Fibroblast of lung (primary cell): Measurements from ENCODE around the gene INHA. TPM values are rescaled to one million over a fixed set of nuclear protein-coding genes. Genes with fewer than 3 reads are reported as not detected.

Experiments used
- DNase-seq, 2 donors: peaks; one replicate each; pipeline versions ENCODE4 v3.0.0 to v3.0.0-alpha.2; 2010; ENCODE audit warnings: low read depth in 2 of 2
- H2AFZ ChIP-seq: 2 replicates; pipeline ENCODE4 v1.5.1; 2012; ENCODE audit warnings: low read length, control low read depth, inconsistent platforms
- H3K27ac ChIP-seq: 2 replicates; pipeline ENCODE4 v1.5.1; 2011; ENCODE audit warnings: low read length, control low read depth; ENCODE audit not compliant: insufficient read depth
- H3K27me3 ChIP-seq: 2 replicates; pipeline ENCODE4 v1.5.1; 2011; ENCODE audit warnings: mild to moderate bottlenecking, low read length; ENCODE audit not compliant: control insufficient read depth, insufficient read depth
- H3K36me3 ChIP-seq: 2 replicates; pipeline ENCODE4 v1.5.1; 2011; ENCODE audit warnings: low read length; ENCODE audit not compliant: control insufficient read depth, insufficient read depth
- H3K4me1 ChIP-seq: 2 replicates; pipeline ENCODE4 v1.5.1; 2011; ENCODE audit warnings: low read length; ENCODE audit not compliant: control insufficient read depth, insufficient read depth; ENCODE audit errors: extremely low read depth
- H3K4me2 ChIP-seq: 2 replicates; pipeline ENCODE4 v1.5.1; 2011; ENCODE audit warnings: low read length, control low read depth; ENCODE audit not compliant: insufficient read depth; ENCODE audit errors: extremely low read depth
- H3K4me3 ChIP-seq, 4 experiments: fragments of 200-600 bp in 1 of 4; sonication (generic) in 1 of 4; replicated peaks in 1 of 4; 2 replicates each; pipeline ENCODE4 v1.5.1; 2011 to 2016; ENCODE audit warnings: low read length in 4 of 4, low read depth in 3 of 4, mild to moderate bottlenecking in 3 of 4, control low read depth in 2 of 4, inconsistent platforms in 1 of 4, mixed read lengths in 1 of 4; ENCODE audit not compliant: insufficient read depth in 1 of 4; ENCODE audit errors: control extremely low read depth in 1 of 4
- H3K79me2 ChIP-seq: 2 replicates; pipeline ENCODE4 v1.5.1; 2012; ENCODE audit warnings: mild to moderate bottlenecking, low read length, inconsistent platforms; ENCODE audit not compliant: control insufficient read depth, insufficient read depth
- H3K9ac ChIP-seq: 2 replicates; pipeline ENCODE4 v1.5.1; 2011; ENCODE audit warnings: mild to moderate bottlenecking, low read length, control low read depth; ENCODE audit not compliant: insufficient read depth
- H3K9me3 ChIP-seq: 2 replicates; pipeline ENCODE4 v1.5.1; 2012; ENCODE audit warnings: low read depth, low read length; ENCODE audit not compliant: control insufficient read depth, insufficient read depth
- H4K20me1 ChIP-seq: 2 replicates; pipeline ENCODE4 v1.5.1; 2011; ENCODE audit warnings: low read length; ENCODE audit not compliant: control insufficient read depth, insufficient read depth; ENCODE audit errors: extremely low read depth
- EZH2 ChIP-seq: IDR thresholded peaks from 2 replicates; pipeline ENCODE4 v1.5.1; 2012; ENCODE audit warnings: low read length, control low read depth, mild to moderate bottlenecking; ENCODE audit errors: missing control alignments
- polyA plus RNA-seq, 2 donors: library from polyadenylated mRNA; depleted of rRNA in 1 of 2; stranded (reverse) in 1 of 2; unstranded in 1 of 2; fragments of >200 nt; gene quantifications; 2 replicates each; pipeline ENCODE4 v1.2.1, GENCODE V29; 2011 to 2012; ENCODE audit warnings: missing spikeins in 1 of 2
- total RNA-seq: library from RNA; depleted of rRNA; stranded (reverse); fragments of >200 nt; gene quantifications from 2 replicates; pipeline ENCODE4 v1.2.1, GENCODE V29; 2014
- TF ChIP-seq, protein P1 (sequence below), 2 donors: IDR thresholded peaks in 1 of 2; conservative IDR thresholded peaks in 1 of 2; 1 replicate in 1 of 2; 2 replicates in 1 of 2; pipeline ENCODE4 v1.5.1; 2011 to 2012; ENCODE audit warnings: low read length in 2 of 2, control low read depth in 1 of 2, inconsistent platforms in 1 of 2, low read depth in 1 of 2, mild to moderate bottlenecking in 1 of 2

The INHA gene
- total and polyA plus RNA-seq, 2 donors (not counting 1 experiment from before 2014, with no cell fraction given): 0.15 to 0.50 TPM

- Histone ChIP-seq H3K9ac (no peak overlapping the region), H3K4me2 (no peak overlapping the region), H3K36me3 (no peaks in the 10 kb centered on the region), H3K4me1 (no peaks in the 10 kb centered on the region), H4K20me1 (no peaks in the 10 kb centered on the region), H3K27ac (no peak overlapping the region), H3K27me3 (no peaks in the 10 kb centered on the region), H3K9me3 (no peaks in the 10 kb centered on the region), H2AFZ (no peak overlapping the region), H3K4me3 (no peak overlapping the region), H3K79me2 (no peaks in the 10 kb centered on the region)
- TF ChIP-seq, protein P1, sequence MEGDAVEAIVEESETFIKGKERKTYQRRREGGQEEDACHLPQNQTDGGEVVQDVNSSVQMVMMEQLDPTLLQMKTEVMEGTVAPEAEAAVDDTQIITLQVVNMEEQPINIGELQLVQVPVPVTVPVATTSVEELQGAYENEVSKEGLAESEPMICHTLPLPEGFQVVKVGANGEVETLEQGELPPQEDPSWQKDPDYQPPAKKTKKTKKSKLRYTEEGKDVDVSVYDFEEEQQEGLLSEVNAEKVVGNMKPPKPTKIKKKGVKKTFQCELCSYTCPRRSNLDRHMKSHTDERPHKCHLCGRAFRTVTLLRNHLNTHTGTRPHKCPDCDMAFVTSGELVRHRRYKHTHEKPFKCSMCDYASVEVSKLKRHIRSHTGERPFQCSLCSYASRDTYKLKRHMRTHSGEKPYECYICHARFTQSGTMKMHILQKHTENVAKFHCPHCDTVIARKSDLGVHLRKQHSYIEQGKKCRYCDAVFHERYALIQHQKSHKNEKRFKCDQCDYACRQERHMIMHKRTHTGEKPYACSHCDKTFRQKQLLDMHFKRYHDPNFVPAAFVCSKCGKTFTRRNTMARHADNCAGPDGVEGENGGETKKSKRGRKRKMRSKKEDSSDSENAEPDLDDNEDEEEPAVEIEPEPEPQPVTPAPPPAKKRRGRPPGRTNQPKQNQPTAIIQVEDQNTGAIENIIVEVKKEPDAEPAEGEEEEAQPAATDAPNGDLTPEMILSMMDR (conservative IDR thresholded peaks at IDR 0.05 in 1 of 2, IDR thresholded peaks at IDR 0.05 in 1 of 2; ENCODE audit: low read depth in 1 of 2, low read length in 2 of 2): no peak
- TF ChIP-seq EZH2: no peak
- DNase-seq: no peak
Measured at GRCh38 chr2:219592736-219593135, 20.6 kb downstream of the INHA start.

- Histone ChIP-seq H3K27ac (no peak overlapping the region), H2AFZ (no peak overlapping the region)
- TF ChIP-seq EZH2: no peak
- TF ChIP-seq, protein P1 (conservative IDR thresholded peaks at IDR 0.05 in 1 of 2, IDR thresholded peaks at IDR 0.05 in 1 of 2; ENCODE audit: low read depth in 1 of 2, low read length in 2 of 2): no peak
Measured at GRCh38 chr2:219593154-219593553, 21.0 kb downstream of the INHA start.

DNA sequence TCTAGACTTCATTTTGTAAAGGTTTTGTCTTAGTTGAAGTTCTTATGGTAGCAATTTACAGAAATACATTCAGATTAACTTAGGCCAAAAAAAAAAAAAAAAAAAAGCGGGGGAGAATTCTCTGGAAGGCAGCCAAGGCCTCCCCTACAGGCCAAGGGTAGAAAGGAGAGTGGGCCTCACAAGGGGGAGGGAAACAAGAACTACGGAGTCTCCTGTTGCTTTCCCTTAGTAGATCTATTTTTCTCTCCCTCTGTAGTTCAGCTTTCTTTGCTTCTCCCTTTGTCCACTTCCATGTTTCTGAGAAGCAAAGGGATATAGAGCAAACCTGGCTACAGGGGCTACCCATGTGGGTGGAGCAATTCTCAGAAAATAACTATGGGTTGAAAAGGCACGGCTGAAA, 23.1 kb downstream of the INHA start:
- no peak overlapping the region for H2AFZ ChIP-seq
- no peak overlapping the region for H3K4me2 ChIP-seq
- peak in 1 of 2 donors; percentile 18 for DNase-seq
- peaks cover 2% of the 10 kb centered on the region for H3K4me1 ChIP-seq
- H3K9ac ChIP-seq: no peak overlapping the region
- no peaks in the 10 kb centered on the region for H4K20me1 ChIP-seq
- H3K4me3 ChIP-seq: no peak overlapping the region
- no peaks in the 10 kb centered on the region for H3K27me3 ChIP-seq
- no peak for TF ChIP-seq EZH2
- TF ChIP-seq, protein P1 (conservative IDR thresholded peaks at IDR 0.05 in 1 of 2, IDR thresholded peaks at IDR 0.05 in 1 of 2; ENCODE audit: low read depth in 1 of 2, low read length in 2 of 2): no peak
- no peaks in the 10 kb centered on the region for H3K9me3 ChIP-seq
- H3K79me2 ChIP-seq: no peaks in the 10 kb centered on the region
- no peak overlapping the region for H3K27ac ChIP-seq
- H3K36me3 ChIP-seq: no peaks in the 10 kb centered on the region

More at GRCh38 chr2:219593154-219593553, 21.0 kb downstream of the INHA start:
- no peak overlapping the region for H3K4me3 ChIP-seq
- peaks cover under 1% of the 10 kb centered on the region for H3K4me1 ChIP-seq
- no peaks in the 10 kb centered on the region for H3K36me3 ChIP-seq
- no peaks in the 10 kb centered on the region for H3K27me3 ChIP-seq
- no peak overlapping the region for H3K4me2 ChIP-seq
- no peaks in the 10 kb centered on the region for H4K20me1 ChIP-seq
- H3K9ac ChIP-seq: no peak overlapping the region
- no peaks in the 10 kb centered on the region for H3K9me3 ChIP-seq
- H3K79me2 ChIP-seq: no peaks in the 10 kb centered on the region
- DNase-seq: no peak
